Gastrocnemius medialis (tissue), 4 donors: Measurements from ENCODE around the gene SLC16A8. TPM values are rescaled to one million over a fixed set of nuclear protein-coding genes. Genes with fewer than 3 reads are reported as not detected.
A peak's percentile ranks its signal among the peaks of the same experiment; 100 is the strongest.

Source experiments
- ATAC-seq, 2 donors: fragments of 150-250 bp; one replicate each; pipeline ENCODE4 v1.9.1; 2016
- DNase-seq, 2 donors: peaks; one replicate each; pipeline ENCODE4 v3.0.0-alpha.2; 2019
- H3K27ac ChIP-seq, 4 donors: fragments of 200-600 bp; sonication (generic); 1 replicate in 1 of 4; 2 replicates in 3 of 4; pipeline ENCODE4 v1.5.1; 2016 to 2018; ENCODE audit warnings: mild to moderate bottlenecking in 2 of 4, moderate library complexity in 1 of 4
- H3K27me3 ChIP-seq, 3 donors: fragments of 200-600 bp; sonication (generic) in 2 of 3; 1 replicate in 1 of 3; 2 replicates in 2 of 3; pipeline versions ENCODE4 v1.5.1 to v1.6.0; 2016 to 2019; ENCODE audit warnings: mild to moderate bottlenecking in 1 of 3, moderate library complexity in 1 of 3
- H3K36me3 ChIP-seq, 2 donors: fragments of 200-600 bp; sonication (generic) in 1 of 2; one replicate each; pipeline ENCODE4 v1.5.1; 2017 to 2018
- H3K4me1 ChIP-seq, 2 donors: fragments of 200-600 bp; sonication (generic) in 1 of 2; one replicate each; pipeline ENCODE4 v1.5.1; 2016 to 2017; ENCODE audit warnings: mild to moderate bottlenecking in 2 of 2
- H3K4me3 ChIP-seq, 4 donors: fragments of 200-600 bp; sonication (generic) in 3 of 4; 1 replicate in 1 of 4; 2 replicates in 3 of 4; pipeline ENCODE4 v1.5.1; 2016 to 2019; ENCODE audit warnings: mild to moderate bottlenecking in 2 of 4
- H3K9me3 ChIP-seq, 3 donors: fragments of 200-600 bp; sonication (generic) in 2 of 3; 1 replicate in 1 of 3; 2 replicates in 2 of 3; pipeline ENCODE4 v1.5.1; 2016 to 2019
- POLR2A ChIP-seq, 2 donors: fragments of 450-650 bp; IDR thresholded peaks; one replicate each; pipeline ENCODE4 v1.6.1; 2017; ENCODE audit warnings: antibody characterized with exemption in 2 of 2, mild to moderate bottlenecking in 2 of 2, moderate library complexity in 2 of 2
- in situ Hi-C, 4 donors: fragments of 200-750 bp; cut with MboI; loops; one replicate each; pipeline versions ENCODE4 v1.15.0 to v1.8.0; 2017; ENCODE audit warnings: low sequenced_read_pairs in 4 of 4
- intact Hi-C: fragments of 100-400 bp; cut with DNase I; formaldehyde crosslinking; loops from one replicate; pipeline ENCODE4 v1.15.1; 2023; ENCODE audit warnings: low total_unique reads
- total RNA-seq, 4 donors: library from RNA; depleted of rRNA; stranded (reverse); fragments of >200 nt; gene quantifications; one replicate each; pipeline versions ENCODE4 v1.1.0 to v1.2.3, GENCODE V29; 2016
- TF ChIP-seq, protein P1 (sequence below), 5 experiments: fragments of 450-650 bp in 3 of 5; fragments of 200-600 bp in 2 of 5; sonication (generic) in 2 of 5; IDR thresholded peaks in 4 of 5; conservative IDR thresholded peaks in 1 of 5; 1 replicate in 4 of 5; 2 replicates in 1 of 5; pipeline ENCODE4 v1.5.1; 2016 to 2019; ENCODE audit warnings: antibody characterized with exemption in 5 of 5, mild to moderate bottlenecking in 3 of 5, moderate library complexity in 3 of 5

Gene SLC16A8
- total RNA-seq, 4 donors from 2014 or later: 0.42 TPM; not detected in 3

DNA sequence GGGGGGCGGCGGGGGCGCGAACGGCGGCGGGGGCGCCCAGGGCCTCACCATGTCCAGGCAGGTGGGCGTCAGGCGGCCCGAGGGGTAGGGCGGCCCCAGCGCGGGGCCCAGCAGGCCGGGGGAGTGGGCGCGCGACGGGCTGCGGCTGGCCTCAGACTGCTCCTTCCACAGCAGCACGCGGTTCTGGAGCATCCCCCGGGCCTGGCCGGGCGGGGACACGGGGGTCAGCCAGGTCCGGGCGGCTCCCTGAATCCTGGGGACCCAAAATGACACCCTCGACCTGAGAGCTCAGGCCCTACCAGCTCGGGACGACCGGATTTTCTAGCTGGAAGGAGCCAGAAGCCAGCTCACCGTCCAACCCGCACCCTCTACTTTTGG lies 5.5 kb upstream of the SLC16A8 start:
- in situ Hi-C loops (no loop called here), intact Hi-C loops (no loop called here)
- TF ChIP-seq, protein P1, sequence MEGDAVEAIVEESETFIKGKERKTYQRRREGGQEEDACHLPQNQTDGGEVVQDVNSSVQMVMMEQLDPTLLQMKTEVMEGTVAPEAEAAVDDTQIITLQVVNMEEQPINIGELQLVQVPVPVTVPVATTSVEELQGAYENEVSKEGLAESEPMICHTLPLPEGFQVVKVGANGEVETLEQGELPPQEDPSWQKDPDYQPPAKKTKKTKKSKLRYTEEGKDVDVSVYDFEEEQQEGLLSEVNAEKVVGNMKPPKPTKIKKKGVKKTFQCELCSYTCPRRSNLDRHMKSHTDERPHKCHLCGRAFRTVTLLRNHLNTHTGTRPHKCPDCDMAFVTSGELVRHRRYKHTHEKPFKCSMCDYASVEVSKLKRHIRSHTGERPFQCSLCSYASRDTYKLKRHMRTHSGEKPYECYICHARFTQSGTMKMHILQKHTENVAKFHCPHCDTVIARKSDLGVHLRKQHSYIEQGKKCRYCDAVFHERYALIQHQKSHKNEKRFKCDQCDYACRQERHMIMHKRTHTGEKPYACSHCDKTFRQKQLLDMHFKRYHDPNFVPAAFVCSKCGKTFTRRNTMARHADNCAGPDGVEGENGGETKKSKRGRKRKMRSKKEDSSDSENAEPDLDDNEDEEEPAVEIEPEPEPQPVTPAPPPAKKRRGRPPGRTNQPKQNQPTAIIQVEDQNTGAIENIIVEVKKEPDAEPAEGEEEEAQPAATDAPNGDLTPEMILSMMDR (IDR thresholded peaks at IDR 0.05 in 4 of 5, conservative IDR thresholded peaks at IDR 0.05 in 1 of 5): no peak
- TF ChIP-seq POLR2A (IDR thresholded peaks at IDR 0.05): no peak
- H3K4me1 ChIP-seq: no peaks in the 10 kb centered on the region
- H3K36me3 ChIP-seq: no peaks in the 10 kb centered on the region
- H3K27me3 ChIP-seq: peaks cover 5 to 9% (median 8%) of the 10 kb centered on the region in 3 donors
- no peak overlapping the region for H3K27ac ChIP-seq
- no peaks in the 10 kb centered on the region for H3K9me3 ChIP-seq
- no peak for DNase-seq
- no peak overlapping the region for H3K4me3 ChIP-seq
- ATAC-seq: no peak

DNA sequence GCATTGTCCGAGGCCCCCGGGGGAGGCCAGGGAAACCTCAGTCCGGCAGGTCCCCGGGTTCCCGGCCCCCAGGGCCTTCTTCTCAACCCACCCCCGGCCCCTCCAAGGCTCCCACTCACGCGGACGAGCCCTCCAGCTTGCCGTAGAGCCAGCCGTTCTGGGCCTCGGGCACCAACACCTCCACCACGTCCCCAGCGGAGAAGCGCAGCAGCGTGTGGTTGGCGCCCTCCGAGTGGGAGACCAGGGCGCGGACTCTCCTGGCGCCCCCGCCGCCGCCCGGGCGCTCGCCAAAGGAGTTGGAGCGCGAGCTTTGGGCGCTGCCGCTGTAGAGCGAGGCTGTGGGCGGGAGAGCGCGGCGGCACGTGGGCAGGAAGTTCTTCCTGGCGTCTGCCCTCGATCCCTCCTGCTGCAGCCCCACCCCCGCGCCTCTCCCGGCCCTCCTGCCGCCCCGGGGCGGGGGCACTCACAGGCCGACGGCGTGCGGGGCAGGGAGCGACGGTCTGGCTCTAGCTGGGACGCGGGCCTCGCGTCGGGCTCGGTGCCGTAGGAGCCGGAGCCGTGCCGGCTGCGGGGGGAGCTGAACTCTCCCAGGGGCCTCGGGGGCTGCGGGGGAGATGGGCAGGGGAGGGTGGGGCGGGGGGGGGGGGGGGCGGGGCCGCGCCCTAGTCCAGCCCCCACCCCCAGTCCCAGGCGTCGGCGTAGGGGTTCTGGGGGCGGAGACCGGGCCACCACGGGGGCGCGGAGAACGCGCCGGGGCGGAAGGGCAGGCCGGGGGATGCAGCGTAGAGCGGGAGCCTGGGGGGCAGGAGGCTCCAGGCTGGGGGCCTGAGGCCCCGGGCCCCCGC lies 4.9 kb upstream of the SLC16A8 start:
- in situ Hi-C loops (no loop called here), intact Hi-C loops (no loop called here)
- Histone ChIP-seq H3K27ac (no peak overlapping the region), H3K9me3 (no peaks in the 10 kb centered on the region), H3K4me1 (no peaks in the 10 kb centered on the region), H3K36me3 (no peaks in the 10 kb centered on the region), H3K4me3 (peak overlapping the region in 3 of 4 donors; percentile 19 to 42 (median 29)), H3K27me3 (peaks cover 5 to 9% (median 8%) of the 10 kb centered on the region in 3 donors)
- ATAC-seq: peak in 1 of 2 donors; percentile 21
- no peak for DNase-seq
- no peak for TF ChIP-seq POLR2A (IDR thresholded peaks at IDR 0.05)
- TF ChIP-seq, protein P1 (IDR thresholded peaks at IDR 0.05 in 4 of 5, conservative IDR thresholded peaks at IDR 0.05 in 1 of 5): no peak

DNA sequence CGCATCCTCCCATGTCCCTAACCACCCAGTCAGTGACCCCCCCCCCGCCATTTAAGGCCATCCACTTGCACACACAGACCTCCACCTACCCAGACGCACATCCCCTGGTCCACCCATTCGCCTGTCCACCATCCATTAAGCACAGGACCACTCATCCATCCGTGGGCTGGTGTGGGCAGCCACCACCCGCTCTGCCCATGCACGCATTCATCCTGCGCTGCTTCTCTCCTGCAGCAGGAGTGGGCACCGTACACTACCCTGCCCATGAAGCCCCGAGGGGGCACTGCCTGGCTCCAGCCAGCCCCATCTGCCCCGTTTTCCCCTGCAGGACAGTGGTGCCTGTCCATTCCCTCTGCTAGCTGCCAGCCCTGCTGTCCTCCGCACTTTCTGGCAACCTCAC lies 3.9 kb upstream of the SLC16A8 start:
- TF ChIP-seq, protein P1 (IDR thresholded peaks at IDR 0.05 in 4 of 5, conservative IDR thresholded peaks at IDR 0.05 in 1 of 5): no peak
- TF ChIP-seq POLR2A (IDR thresholded peaks at IDR 0.05): no peak
- ATAC-seq (no peak), DNase-seq (no peak)
- in situ Hi-C loops: no loop called here
- intact Hi-C loops: no loop called here
- Histone ChIP-seq H3K36me3 (no peaks in the 10 kb centered on the region), H3K27ac (no peak overlapping the region), H3K27me3 (peaks cover 10 to 15% (median 10%) of the 10 kb centered on the region in 3 donors), H3K4me3 (no peak overlapping the region), H3K9me3 (no peaks in the 10 kb centered on the region), H3K4me1 (no peaks in the 10 kb centered on the region)

DNA sequence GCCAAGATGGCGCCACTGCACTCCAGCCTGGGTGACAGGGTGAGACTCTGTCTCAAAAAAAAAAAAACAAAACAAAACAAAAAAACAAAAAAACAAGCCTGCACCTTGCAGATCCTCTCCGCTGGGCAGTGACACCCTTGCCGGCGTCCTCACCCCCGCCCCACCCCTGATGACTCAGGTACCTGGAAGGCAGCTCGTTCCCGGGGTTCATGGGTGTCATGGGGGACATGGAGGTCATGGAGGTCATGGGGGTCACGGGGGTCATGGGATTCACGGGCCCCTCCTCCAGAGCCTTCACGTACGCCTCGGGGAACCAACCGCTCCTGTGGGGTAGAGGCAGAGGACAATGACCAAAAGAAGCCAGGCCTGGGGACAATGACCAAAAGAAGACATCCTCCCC lies 3.0 kb upstream of the SLC16A8 start:
- no peaks in the 10 kb centered on the region for H3K9me3 ChIP-seq
- in situ Hi-C loops: no loop called here
- peaks cover 5 to 6% of the 10 kb centered on the region in 2 donors for H3K4me1 ChIP-seq
- peaks cover 18 to 24% (median 19%) of the 10 kb centered on the region in 3 donors for H3K27me3 ChIP-seq
- H3K4me3 ChIP-seq: no peak overlapping the region
- H3K27ac ChIP-seq: no peak overlapping the region
- no peak for DNase-seq
- TF ChIP-seq, protein P1 (IDR thresholded peaks at IDR 0.05 in 4 of 5, conservative IDR thresholded peaks at IDR 0.05 in 1 of 5): no peak
- TF ChIP-seq POLR2A (IDR thresholded peaks at IDR 0.05): no peak
- H3K36me3 ChIP-seq: no peaks in the 10 kb centered on the region
- no peak for ATAC-seq
- intact Hi-C loops: no loop called here
